Measurements from ENCODE around the gene ATG16L1. TPM values are rescaled to one million over a fixed set of nuclear protein-coding genes. Genes with fewer than 3 reads are reported as not detected.

The ATG16L1 gene
- total and polyA plus RNA-seq, 9 donors, result 9.5 to 32.3 (median 20.0) TPM

DNA sequence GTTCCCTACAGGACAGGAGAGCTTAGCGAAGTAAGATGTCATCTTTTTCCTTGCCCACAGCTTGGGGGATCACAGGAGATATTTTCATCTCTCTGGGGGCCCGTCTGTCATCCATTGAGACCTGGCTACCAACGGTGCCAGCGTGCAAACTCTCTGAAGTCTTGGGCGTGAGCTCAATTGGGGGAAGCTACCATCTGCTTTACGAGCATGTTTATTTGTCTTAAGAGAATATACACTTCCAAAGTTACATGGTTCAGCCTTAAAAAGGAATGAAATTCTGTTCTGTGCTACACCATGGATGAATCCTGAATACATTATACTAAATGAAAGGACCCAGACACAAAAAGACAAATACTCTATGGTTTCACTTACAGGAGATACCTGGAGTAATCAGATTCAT, 69.7 kb downstream of the ATG16L1 start:
- no peak for DNase-seq
- Histone ChIP-seq H3K4me3 (no peak overlapping the region), H3K27me3 (no peaks in the 10 kb centered on the region), H3K9me3 (no peaks in the 10 kb centered on the region), H3K36me3 (no peaks in the 10 kb centered on the region), H3K4me1 (ENCODE audit: insufficient read depth) (no peaks in the 10 kb centered on the region), H3K27ac (no peak overlapping the region)
- TF ChIP-seq POLR2A (IDR thresholded peaks at IDR 0.05) (no peak), EP300 (IDR thresholded peaks at IDR 0.05) (no peak)
- TF ChIP-seq, protein P1, sequence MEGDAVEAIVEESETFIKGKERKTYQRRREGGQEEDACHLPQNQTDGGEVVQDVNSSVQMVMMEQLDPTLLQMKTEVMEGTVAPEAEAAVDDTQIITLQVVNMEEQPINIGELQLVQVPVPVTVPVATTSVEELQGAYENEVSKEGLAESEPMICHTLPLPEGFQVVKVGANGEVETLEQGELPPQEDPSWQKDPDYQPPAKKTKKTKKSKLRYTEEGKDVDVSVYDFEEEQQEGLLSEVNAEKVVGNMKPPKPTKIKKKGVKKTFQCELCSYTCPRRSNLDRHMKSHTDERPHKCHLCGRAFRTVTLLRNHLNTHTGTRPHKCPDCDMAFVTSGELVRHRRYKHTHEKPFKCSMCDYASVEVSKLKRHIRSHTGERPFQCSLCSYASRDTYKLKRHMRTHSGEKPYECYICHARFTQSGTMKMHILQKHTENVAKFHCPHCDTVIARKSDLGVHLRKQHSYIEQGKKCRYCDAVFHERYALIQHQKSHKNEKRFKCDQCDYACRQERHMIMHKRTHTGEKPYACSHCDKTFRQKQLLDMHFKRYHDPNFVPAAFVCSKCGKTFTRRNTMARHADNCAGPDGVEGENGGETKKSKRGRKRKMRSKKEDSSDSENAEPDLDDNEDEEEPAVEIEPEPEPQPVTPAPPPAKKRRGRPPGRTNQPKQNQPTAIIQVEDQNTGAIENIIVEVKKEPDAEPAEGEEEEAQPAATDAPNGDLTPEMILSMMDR (IDR thresholded peaks at IDR 0.05), result no peak
- intact Hi-C loops (cut with DNase I), result no loop called here
- WGBS, 3 donors, result 45 to 64% (median 61%) methylated on average over 6 of the region's 6 CpGs

DNA sequence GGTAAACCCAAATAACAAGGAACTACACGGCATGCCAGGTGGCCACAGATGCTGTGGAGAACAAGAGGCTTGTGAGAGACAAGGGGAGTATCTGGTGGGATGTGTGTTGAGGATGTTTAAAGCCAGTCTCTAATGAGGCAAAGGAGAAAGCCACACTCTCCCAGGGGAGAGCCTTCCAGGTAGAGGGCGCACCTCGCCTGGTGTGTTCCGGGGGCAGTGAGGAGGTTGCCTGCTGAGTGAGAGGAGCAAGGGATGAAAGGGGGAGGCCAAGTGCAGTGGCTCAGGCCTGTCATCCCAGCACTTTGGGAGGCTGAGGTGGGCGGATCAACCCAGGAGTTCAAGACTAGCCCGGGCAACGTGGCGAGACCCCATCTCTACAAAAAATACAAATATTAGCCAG, 72.4 kb downstream of the ATG16L1 start:
- Histone ChIP-seq H3K9me3 (no peaks in the 10 kb centered on the region), H3K36me3 (no peaks in the 10 kb centered on the region), H3K27me3 (no peaks in the 10 kb centered on the region), H3K27ac (no peak overlapping the region), H3K4me1 (ENCODE audit: insufficient read depth) (no peaks in the 10 kb centered on the region), H3K4me3 (no peak overlapping the region)
- TF ChIP-seq EP300 (IDR thresholded peaks at IDR 0.05), result no peak
- TF ChIP-seq POLR2A (IDR thresholded peaks at IDR 0.05), result no peak
- TF ChIP-seq, protein P1 (IDR thresholded peaks at IDR 0.05), result no peak
- 83 to 86% (median 86%) methylated on average over 8 of the region's 8 CpGs for WGBS, 3 donors
- DNase-seq, result no peak
- intact Hi-C loops (cut with DNase I), result no loop called here

DNA sequence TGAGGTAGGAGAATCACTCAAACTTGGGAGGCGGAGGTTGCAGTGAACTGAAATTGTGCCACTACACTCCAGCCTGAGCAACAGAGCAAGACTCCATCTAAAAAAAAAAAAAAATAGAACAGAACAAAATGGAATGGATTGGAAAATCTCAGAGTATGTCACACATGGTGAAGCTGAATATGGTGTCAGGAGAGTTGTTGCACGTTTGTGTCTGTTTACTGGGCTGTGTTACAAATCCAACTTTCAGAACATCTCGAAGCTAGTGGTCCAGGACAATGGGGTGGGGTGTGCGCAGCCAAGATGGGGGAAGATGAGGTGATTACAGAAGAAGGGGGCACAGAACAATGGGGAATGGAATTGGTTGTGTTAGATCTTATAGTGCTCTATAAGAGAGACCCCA, 73.8 kb downstream of the ATG16L1 start:
- intact Hi-C loops (cut with DNase I), result no loop called here
- TF ChIP-seq, protein P1 (IDR thresholded peaks at IDR 0.05), result no peak
- TF ChIP-seq POLR2A (IDR thresholded peaks at IDR 0.05) (no peak), EP300 (IDR thresholded peaks at IDR 0.05) (no peak)
- WGBS, 3 donors, result 73 to 83% (median 79%) methylated on average over 4 of the region's 4 CpGs

DNA sequence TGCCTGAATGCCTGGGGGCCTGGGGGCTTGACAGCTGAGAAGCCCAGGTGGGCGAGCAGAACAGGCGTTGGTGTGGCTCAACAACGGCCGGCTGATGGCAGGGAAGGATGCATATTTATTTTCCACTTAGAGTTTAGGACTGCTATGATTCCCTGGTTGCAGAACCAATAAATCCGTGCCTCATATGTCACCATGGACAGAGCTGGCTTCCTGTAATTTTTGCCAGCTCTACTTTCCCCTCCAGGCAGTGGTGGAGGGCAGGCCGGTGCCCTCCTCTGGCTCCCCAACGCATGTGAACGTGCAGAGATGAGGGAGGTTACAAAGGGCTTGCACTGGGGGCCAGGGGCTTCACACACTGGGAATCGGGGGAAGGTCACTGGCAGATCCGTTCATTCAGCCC, 74.3 kb downstream of the ATG16L1 start:
- Histone ChIP-seq H3K27me3 (no peaks in the 10 kb centered on the region), H3K4me1 (ENCODE audit: insufficient read depth) (no peaks in the 10 kb centered on the region), H3K9me3 (no peaks in the 10 kb centered on the region), H3K4me3 (no peak overlapping the region), H3K27ac (no peak overlapping the region), H3K36me3 (no peaks in the 10 kb centered on the region)
- TF ChIP-seq, protein P1 (IDR thresholded peaks at IDR 0.05), result no peak
- TF ChIP-seq POLR2A (IDR thresholded peaks at IDR 0.05) (no peak), EP300 (IDR thresholded peaks at IDR 0.05) (no peak)
- DNase-seq, result no peak
- intact Hi-C loops (cut with DNase I), result no loop called here
- 62 to 70% (median 63%) methylated on average over 10 of the region's 10 CpGs for WGBS, 3 donors

More for the DNA sequence above, 73.8 kb downstream of the ATG16L1 start:
- Histone ChIP-seq H3K27ac (no peak overlapping the region), H3K9me3 (no peaks in the 10 kb centered on the region), H3K36me3 (no peaks in the 10 kb centered on the region), H3K4me1 (ENCODE audit: insufficient read depth) (no peaks in the 10 kb centered on the region), H3K4me3 (no peak overlapping the region), H3K27me3 (no peaks in the 10 kb centered on the region)
- no peak for DNase-seq

Data from ovary (tissue), 9 donors.